ENCODE data around the gene TSPAN33.

TSPAN33 gene

DNA sequence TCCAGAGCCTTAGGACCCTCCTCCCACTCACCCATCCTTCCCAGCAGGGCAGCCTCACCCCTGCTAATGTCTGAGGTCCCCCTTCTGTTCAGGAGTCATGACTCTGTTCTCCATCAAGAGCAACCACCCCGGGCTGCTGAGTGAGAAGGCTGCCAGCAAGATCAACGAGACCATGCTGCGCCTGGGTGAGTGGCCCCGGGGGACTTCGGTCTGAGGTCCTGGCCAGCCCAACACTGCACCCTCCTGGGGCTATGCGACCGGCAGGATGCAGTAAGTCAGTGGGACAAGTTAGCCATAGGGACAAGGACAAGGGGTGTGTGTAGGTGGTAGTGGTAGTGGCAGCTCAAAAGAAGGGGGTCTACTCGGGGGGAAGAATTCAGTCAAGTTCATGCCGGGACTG is 64.2 kb downstream of the TSPAN33 start:
- TF ChIP-seq CTCF (IDR thresholded peaks at IDR 0.05; ENCODE audit: extremely low read depth, insufficient read depth, missing control alignments), result peak; percentile 16
- in situ Hi-C loops (cut with MboI; ENCODE audit: low pct_unique_long_range_greater_than_20kb, low sequenced_read_pairs, unreplicated experiment), result loop anchor here (25.0 kb wide), 1 partner anchor 254 kb away; no protein-coding TSS in a partner anchor
- no peak for DNase-seq (ENCODE audit: low spot score)

- TF ChIP-seq CTCF (IDR thresholded peaks at IDR 0.05; ENCODE audit: extremely low read depth, insufficient read depth, missing control alignments), result no peak
- in situ Hi-C loops (cut with MboI; ENCODE audit: low pct_unique_long_range_greater_than_20kb, low sequenced_read_pairs, unreplicated experiment), result loop anchor here (25.0 kb wide), 1 partner anchor 253 kb away; no protein-coding TSS in a partner anchor
- no peak for DNase-seq (ENCODE audit: low spot score)
Observed at GRCh38 chr7:129209067-129209926, 64.8 kb downstream of the TSPAN33 start.

- TF ChIP-seq CTCF (IDR thresholded peaks at IDR 0.05; ENCODE audit: extremely low read depth, insufficient read depth, missing control alignments), result peak; percentile 94
- in situ Hi-C loops (cut with MboI; ENCODE audit: low pct_unique_long_range_greater_than_20kb, low sequenced_read_pairs, unreplicated experiment), result loop anchor here (25.0 kb wide), 1 partner anchor 252 kb away; no protein-coding TSS in a partner anchor
- peak; percentile 89 for DNase-seq (ENCODE audit: low spot score)
Observed at GRCh38 chr7:129210256-129210988, 65.9 kb downstream of the TSPAN33 start.

DNA sequence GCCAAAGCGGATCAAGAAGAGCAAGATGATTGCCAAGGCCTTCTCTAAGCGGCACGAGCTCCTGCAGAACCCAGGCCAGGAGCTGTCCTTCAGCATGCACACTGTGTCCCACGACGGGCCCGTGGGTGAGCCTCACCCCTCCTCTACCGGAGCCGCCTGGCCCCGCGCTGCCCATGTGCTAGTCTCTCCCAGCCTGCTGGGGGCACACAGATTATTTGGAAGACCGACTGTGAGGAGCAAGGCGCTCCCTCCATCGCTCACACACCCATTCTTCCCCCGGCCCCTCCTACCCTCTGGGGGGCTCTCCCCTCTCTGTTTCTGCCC is 66.4 kb downstream of the TSPAN33 start:
- no peak for DNase-seq (ENCODE audit: low spot score)
- in situ Hi-C loops (cut with MboI; ENCODE audit: low pct_unique_long_range_greater_than_20kb, low sequenced_read_pairs, unreplicated experiment), result loop anchor here (25.0 kb wide), 1 partner anchor 251 kb away; no protein-coding TSS in a partner anchor
- no peak for TF ChIP-seq CTCF (IDR thresholded peaks at IDR 0.05; ENCODE audit: extremely low read depth, insufficient read depth, missing control alignments)

DNA sequence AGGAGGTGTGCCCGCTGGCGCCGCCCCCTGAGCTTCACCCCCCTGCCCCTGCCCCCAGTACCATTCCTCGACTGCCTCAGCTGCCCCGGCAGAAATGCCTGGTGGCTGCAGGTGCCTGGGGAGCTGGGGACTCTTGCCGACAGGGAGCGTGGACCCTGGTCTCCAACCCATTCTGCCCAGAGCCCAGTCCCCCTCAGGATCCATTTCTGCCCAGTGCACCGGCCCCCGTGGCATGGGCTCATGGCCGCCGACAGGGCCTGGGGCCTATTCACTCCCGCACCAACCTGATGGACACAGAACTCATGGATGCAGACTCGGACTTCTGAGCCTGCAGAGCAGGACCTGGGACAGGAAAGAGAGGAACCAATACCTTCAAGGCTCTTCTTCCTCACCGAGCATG is 67.6 kb downstream of the TSPAN33 start:
- no peak for DNase-seq (ENCODE audit: low spot score)
- no peak for TF ChIP-seq CTCF (IDR thresholded peaks at IDR 0.05; ENCODE audit: extremely low read depth, insufficient read depth, missing control alignments)
- in situ Hi-C loops (cut with MboI; ENCODE audit: low pct_unique_long_range_greater_than_20kb, low sequenced_read_pairs, unreplicated experiment), result loop anchor here (25.0 kb wide), 1 partner anchor 250 kb away; no protein-coding TSS in a partner anchor

- in situ Hi-C loops (cut with MboI; ENCODE audit: low pct_unique_long_range_greater_than_20kb, low sequenced_read_pairs, unreplicated experiment), result loop anchor here (25.0 kb wide), 1 partner anchor 250 kb away; no protein-coding TSS in a partner anchor
- no peak for DNase-seq (ENCODE audit: low spot score)
- TF ChIP-seq CTCF (IDR thresholded peaks at IDR 0.05; ENCODE audit: extremely low read depth, insufficient read depth, missing control alignments), result no peak
Observed at GRCh38 chr7:129212596-129212995, 68.1 kb downstream of the TSPAN33 start.

All from GM13977 (cell line).